Measurements from ENCODE around the gene EPHB2. TPM values are rescaled to one million over a fixed set of nuclear protein-coding genes. Genes with fewer than 3 reads are reported as not detected.
A peak's percentile ranks its signal among the peaks of the same experiment; 100 is the strongest.

The EPHB2 gene
- total RNA-seq, 1 donor from 2014 or later: 159 TPM

- DNase-seq (ENCODE audit: low read depth): no peak
Observed at GRCh38 chr1:22949822-22950331, 239.2 kb downstream of the EPHB2 start.

- no peak for DNase-seq (ENCODE audit: low read depth)
Observed at GRCh38 chr1:22951796-22952195, 241.2 kb downstream of the EPHB2 start.

GRCh38 chr1:22952694-22953056, 242.0 kb downstream of the EPHB2 start:
- no peak for DNase-seq (ENCODE audit: low read depth)

GRCh38 chr1:22953057-22953739, 242.6 kb downstream of the EPHB2 start:
- no peak for DNase-seq (ENCODE audit: low read depth)

- DNase-seq (ENCODE audit: low read depth): no peak
Observed at GRCh38 chr1:22953740-22954141, 243.1 kb downstream of the EPHB2 start.

GRCh38 chr1:22955146-22955545, 244.5 kb downstream of the EPHB2 start:
- no peak for DNase-seq (ENCODE audit: low read depth)

GRCh38 chr1:22957066-22957465, 246.4 kb downstream of the EPHB2 start:
- DNase-seq (ENCODE audit: low read depth): no peak

GRCh38 chr1:22958556-22958955, 247.9 kb downstream of the EPHB2 start:
- DNase-seq (ENCODE audit: low read depth): no peak

GRCh38 chr1:22959545-22960360, 249.1 kb downstream of the EPHB2 start:
- DNase-seq (ENCODE audit: low read depth): no peak

- no peak for DNase-seq (ENCODE audit: low read depth)
Observed at GRCh38 chr1:22962558-22962957, 251.9 kb downstream of the EPHB2 start.

- no peak for DNase-seq (ENCODE audit: low read depth)
Observed at GRCh38 chr1:22963044-22963677, 252.5 kb downstream of the EPHB2 start.

GRCh38 chr1:22966309-22966708, 255.7 kb downstream of the EPHB2 start:
- DNase-seq (ENCODE audit: low read depth): no peak

- no peak for DNase-seq (ENCODE audit: low read depth)
Observed at GRCh38 chr1:22967833-22968232, 257.2 kb downstream of the EPHB2 start.

GRCh38 chr1:22969304-22969709, 258.7 kb downstream of the EPHB2 start:
- peak; percentile 26 for DNase-seq (ENCODE audit: low read depth)

GRCh38 chr1:22970096-22970495, 259.5 kb downstream of the EPHB2 start:
- DNase-seq (ENCODE audit: low read depth): no peak

Other genes with a start within 250 kb of the EPHB2 start
- not detected in 2 replicates for gene EPHA8, start 147.3 kb upstream of the EPHB2 start, total RNA-seq
- not detected in 2 replicates for gene C1QA, start 74.2 kb upstream of the EPHB2 start, total RNA-seq
- gene C1QC, start 67.2 kb upstream of the EPHB2 start, total RNA-seq: not detected in 2 replicates
- not detected in 2 replicates for gene C1QB, start 57.6 kb upstream of the EPHB2 start, total RNA-seq

All from renal cortical epithelial cell (primary cell).